ENCODE results near the gene ID3.

DNA sequence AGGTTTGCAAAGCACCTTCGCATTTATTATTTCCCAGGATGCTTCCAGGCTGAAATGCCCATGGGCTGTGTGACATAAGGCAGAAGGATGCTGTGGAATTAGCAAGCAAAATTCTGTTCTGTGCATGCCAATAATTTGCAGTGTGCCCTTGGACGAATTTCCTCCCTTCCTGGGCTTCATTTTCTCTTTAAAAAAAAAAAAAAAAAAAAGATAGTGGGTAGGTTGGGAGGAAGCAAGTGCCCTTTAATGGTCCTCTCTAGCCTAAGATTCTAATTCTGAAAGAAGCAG, 2.5 kb upstream of the ID3 start:
- no peak for TF ChIP-seq POLR2A (IDR thresholded peaks at IDR 0.05)
- TF ChIP-seq, protein P1, sequence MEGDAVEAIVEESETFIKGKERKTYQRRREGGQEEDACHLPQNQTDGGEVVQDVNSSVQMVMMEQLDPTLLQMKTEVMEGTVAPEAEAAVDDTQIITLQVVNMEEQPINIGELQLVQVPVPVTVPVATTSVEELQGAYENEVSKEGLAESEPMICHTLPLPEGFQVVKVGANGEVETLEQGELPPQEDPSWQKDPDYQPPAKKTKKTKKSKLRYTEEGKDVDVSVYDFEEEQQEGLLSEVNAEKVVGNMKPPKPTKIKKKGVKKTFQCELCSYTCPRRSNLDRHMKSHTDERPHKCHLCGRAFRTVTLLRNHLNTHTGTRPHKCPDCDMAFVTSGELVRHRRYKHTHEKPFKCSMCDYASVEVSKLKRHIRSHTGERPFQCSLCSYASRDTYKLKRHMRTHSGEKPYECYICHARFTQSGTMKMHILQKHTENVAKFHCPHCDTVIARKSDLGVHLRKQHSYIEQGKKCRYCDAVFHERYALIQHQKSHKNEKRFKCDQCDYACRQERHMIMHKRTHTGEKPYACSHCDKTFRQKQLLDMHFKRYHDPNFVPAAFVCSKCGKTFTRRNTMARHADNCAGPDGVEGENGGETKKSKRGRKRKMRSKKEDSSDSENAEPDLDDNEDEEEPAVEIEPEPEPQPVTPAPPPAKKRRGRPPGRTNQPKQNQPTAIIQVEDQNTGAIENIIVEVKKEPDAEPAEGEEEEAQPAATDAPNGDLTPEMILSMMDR (IDR thresholded peaks at IDR 0.05 in 8 of 11, conservative IDR thresholded peaks at IDR 0.05 in 3 of 11): no peak
